ENCODE data around the gene CDKAL1. TPM values are rescaled to one million over a fixed set of nuclear protein-coding genes. Genes with fewer than 3 reads are reported as not detected.

Gene CDKAL1
- total RNA-seq, 4 donors from 2014 or later, result 10.3 to 11.2 (median 10.5) TPM

DNA sequence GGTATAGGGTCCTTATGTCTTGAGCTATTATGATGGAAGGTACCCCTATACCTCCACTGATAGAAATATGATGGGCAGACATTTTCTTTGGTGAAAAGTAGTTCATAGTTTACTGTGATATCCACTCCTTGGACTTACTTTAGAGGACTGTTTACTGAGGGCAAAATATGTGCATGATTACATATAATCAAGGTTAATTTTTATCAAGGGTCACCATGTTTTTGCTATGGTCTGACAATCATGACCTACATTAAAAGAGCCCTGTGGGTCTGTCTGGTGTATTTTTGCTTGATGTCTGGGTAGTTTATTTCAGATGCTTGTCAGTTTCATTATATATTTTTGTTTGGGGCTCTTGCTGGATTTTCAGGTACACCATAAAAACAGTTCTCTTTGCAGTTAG is 40.1 kb downstream of the CDKAL1 start:
- no peak for TF ChIP-seq POLR2A (IDR thresholded peaks at IDR 0.05; ENCODE audit: low read depth)
- TF ChIP-seq, protein P1, sequence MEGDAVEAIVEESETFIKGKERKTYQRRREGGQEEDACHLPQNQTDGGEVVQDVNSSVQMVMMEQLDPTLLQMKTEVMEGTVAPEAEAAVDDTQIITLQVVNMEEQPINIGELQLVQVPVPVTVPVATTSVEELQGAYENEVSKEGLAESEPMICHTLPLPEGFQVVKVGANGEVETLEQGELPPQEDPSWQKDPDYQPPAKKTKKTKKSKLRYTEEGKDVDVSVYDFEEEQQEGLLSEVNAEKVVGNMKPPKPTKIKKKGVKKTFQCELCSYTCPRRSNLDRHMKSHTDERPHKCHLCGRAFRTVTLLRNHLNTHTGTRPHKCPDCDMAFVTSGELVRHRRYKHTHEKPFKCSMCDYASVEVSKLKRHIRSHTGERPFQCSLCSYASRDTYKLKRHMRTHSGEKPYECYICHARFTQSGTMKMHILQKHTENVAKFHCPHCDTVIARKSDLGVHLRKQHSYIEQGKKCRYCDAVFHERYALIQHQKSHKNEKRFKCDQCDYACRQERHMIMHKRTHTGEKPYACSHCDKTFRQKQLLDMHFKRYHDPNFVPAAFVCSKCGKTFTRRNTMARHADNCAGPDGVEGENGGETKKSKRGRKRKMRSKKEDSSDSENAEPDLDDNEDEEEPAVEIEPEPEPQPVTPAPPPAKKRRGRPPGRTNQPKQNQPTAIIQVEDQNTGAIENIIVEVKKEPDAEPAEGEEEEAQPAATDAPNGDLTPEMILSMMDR (IDR thresholded peaks at IDR 0.05), result no peak
- no peak for TF ChIP-seq EP300 (IDR thresholded peaks at IDR 0.05)
- no peak for TF ChIP-seq POLR2AphosphoS5 (IDR thresholded peaks at IDR 0.05)
- Histone ChIP-seq H3K27ac (replicated peaks in 1 of 4) (no peak overlapping the region), H3K9me3 (no peaks in the 10 kb centered on the region), H3K4me1 (peaks cover 4 to 15% (median 14%) of the 10 kb centered on the region in 4 donors), H3K36me3 (peaks cover 0 to 19% (median 4%) of the 10 kb centered on the region in 4 donors), H3K27me3 (no peaks in the 10 kb centered on the region), H3K4me3 (no peak overlapping the region)
- intact Hi-C loops (cut with DNase I), result no loop called here
- DNase-seq (ENCODE audit: extremely low spot score), result no peak

GRCh38 chr6:20575125-20575524 is 40.9 kb downstream of the CDKAL1 start:
- WGBS, result 87% methylated on average over 1 of the region's 1 CpG
- intact Hi-C loops (cut with DNase I), result no loop called here

DNA sequence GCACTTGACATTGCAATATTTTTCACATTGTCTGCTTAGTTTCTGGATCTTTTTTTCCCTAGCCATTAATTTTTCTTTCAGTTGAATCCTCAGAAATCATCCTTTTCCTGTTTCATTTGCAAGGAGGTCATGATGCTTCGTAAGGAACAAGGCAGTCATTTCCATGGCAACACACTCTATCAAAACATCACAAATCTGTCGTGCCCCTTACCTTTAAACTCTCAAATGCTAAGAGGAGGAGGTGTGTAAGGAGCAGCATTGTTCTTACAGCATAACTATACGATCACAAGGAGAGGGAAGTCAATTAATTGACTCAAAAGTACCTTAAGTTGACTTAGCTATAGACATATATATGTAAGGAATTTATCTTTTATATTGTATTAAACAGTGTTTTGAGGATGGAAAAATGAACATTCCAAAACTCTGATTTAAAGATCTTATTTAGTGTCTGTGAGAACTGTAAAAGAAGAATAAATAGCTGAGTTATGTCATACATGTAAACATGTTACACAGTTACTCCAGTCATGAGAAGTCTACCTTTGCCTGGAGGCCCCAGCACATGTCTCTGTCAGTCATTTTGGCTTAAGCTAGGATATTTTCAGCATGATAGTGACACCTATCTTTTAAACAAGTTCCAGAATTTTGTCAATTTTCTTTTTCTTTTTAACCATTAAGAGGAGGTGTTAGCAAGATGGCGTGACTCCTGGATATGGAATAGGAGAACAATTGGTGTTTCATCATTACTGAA is 41.6 kb downstream of the CDKAL1 start:
- intact Hi-C loops (cut with DNase I), result no loop called here
- 77% methylated on average over 4 of the region's 4 CpGs for WGBS

More at GRCh38 chr6:20575125-20575524, 40.9 kb downstream of the CDKAL1 start:
- Histone ChIP-seq H3K27me3 (no peaks in the 10 kb centered on the region), H3K36me3 (peaks cover 0 to 21% (median 4%) of the 10 kb centered on the region in 4 donors), H3K4me1 (peaks cover 4 to 15% (median 14%) of the 10 kb centered on the region in 4 donors), H3K9me3 (no peaks in the 10 kb centered on the region), H3K27ac (replicated peaks in 1 of 4) (no peak overlapping the region), H3K4me3 (no peak overlapping the region)
- no peak for DNase-seq (ENCODE audit: extremely low spot score)
- TF ChIP-seq, protein P1 (IDR thresholded peaks at IDR 0.05), result no peak
- TF ChIP-seq EP300 (IDR thresholded peaks at IDR 0.05) (no peak), POLR2A (IDR thresholded peaks at IDR 0.05; ENCODE audit: low read depth) (no peak), POLR2AphosphoS5 (IDR thresholded peaks at IDR 0.05) (no peak)

GRCh38 chr6:20577173-20577688 is 43.0 kb downstream of the CDKAL1 start:
- H3K36me3 ChIP-seq, result peaks cover 0 to 21% (median 4%) of the 10 kb centered on the region in 4 donors
- H3K27ac ChIP-seq (replicated peaks in 1 of 4), result no peak overlapping the region
- no peaks in the 10 kb centered on the region for H3K27me3 ChIP-seq
- TF ChIP-seq, protein P1 (IDR thresholded peaks at IDR 0.05), result no peak
- TF ChIP-seq POLR2A (IDR thresholded peaks at IDR 0.05; ENCODE audit: low read depth), result no peak
- TF ChIP-seq EP300 (IDR thresholded peaks at IDR 0.05), result no peak
- no peak for TF ChIP-seq POLR2AphosphoS5 (IDR thresholded peaks at IDR 0.05)
- H3K4me3 ChIP-seq, result no peak overlapping the region
- intact Hi-C loops (cut with DNase I), result no loop called here
- DNase-seq (ENCODE audit: extremely low spot score), result no peak
- WGBS, result 90% methylated on average over 3 of the region's 3 CpGs
- H3K4me1 ChIP-seq, result peaks cover 4 to 15% (median 12%) of the 10 kb centered on the region in 4 donors
- H3K9me3 ChIP-seq, result no peaks in the 10 kb centered on the region

More for the DNA sequence above, 41.6 kb downstream of the CDKAL1 start:
- Histone ChIP-seq H3K36me3 (peaks cover 0 to 21% (median 4%) of the 10 kb centered on the region in 4 donors), H3K27me3 (no peaks in the 10 kb centered on the region), H3K4me3 (no peak overlapping the region), H3K4me1 (peaks cover 4 to 15% (median 14%) of the 10 kb centered on the region in 4 donors), H3K27ac (replicated peaks in 1 of 4) (no peak overlapping the region), H3K9me3 (no peaks in the 10 kb centered on the region)
- DNase-seq (ENCODE audit: extremely low spot score), result no peak
- TF ChIP-seq POLR2A (IDR thresholded peaks at IDR 0.05; ENCODE audit: low read depth), result no peak
- TF ChIP-seq EP300 (IDR thresholded peaks at IDR 0.05), result no peak
- TF ChIP-seq, protein P1 (IDR thresholded peaks at IDR 0.05), result no peak
- TF ChIP-seq POLR2AphosphoS5 (IDR thresholded peaks at IDR 0.05), result no peak

Data from esophagus muscularis mucosa (tissue), 4 donors.